Measurements from ENCODE around the gene PRDX2.
A peak's percentile ranks its signal among the peaks of the same experiment; 100 is the strongest.

GRCh38 chr19:12828494-12828893, 26.9 kb upstream of the PRDX2 start:
- no peak for TF ChIP-seq GATA3 (IDR thresholded peaks at IDR 0.05; ENCODE audit: low read depth, low read length)
- peak; percentile 75 for TF ChIP-seq GATA2 (IDR thresholded peaks at IDR 0.05; ENCODE audit: low read depth, low read length)

Data from SH-SY5Y (cell line).